Hepatocyte (in vitro differentiated cells): Measurements from ENCODE around the gene SHLD3. TPM values are rescaled to one million over a fixed set of nuclear protein-coding genes. Genes with fewer than 3 reads are reported as not detected.
"Not testable (repeated sequence)": the region's sequence is repeated elsewhere in the genome, so short reads cannot be mapped to it uniquely, and the experiment has no call there.

Source experiments
- DNase-seq: peaks from one replicate; pipeline ENCODE4 v3.0.0-alpha.2; 2016; ENCODE audit warnings: low spot score
- H2AFZ ChIP-seq: fragments of 200-600 bp; sonication (generic); 2 replicates; pipeline ENCODE4 v1.6.0; 2016; ENCODE audit warnings: antibody characterized with exemption, mild to moderate bottlenecking
- H3K27ac ChIP-seq: fragments of 200-600 bp; sonication (generic); 2 replicates; pipeline ENCODE4 v1.5.1; 2016; ENCODE audit warnings: mild to moderate bottlenecking
- H3K27me3 ChIP-seq: fragments of 200-600 bp; sonication (generic); 2 replicates; pipeline ENCODE4 v1.6.1; 2016
- H3K36me3 ChIP-seq: fragments of 200-600 bp; sonication (generic); replicated peaks from 2 replicates; pipeline ENCODE4 v1.5.1; 2016; ENCODE audit warnings: low read depth; ENCODE audit not compliant: insufficient read depth
- H3K4me1 ChIP-seq: fragments of 200-600 bp; sonication (generic); 2 replicates; pipeline ENCODE4 v1.5.1; 2016; ENCODE audit warnings: mild to moderate bottlenecking, moderate library complexity; ENCODE audit not compliant: insufficient read depth
- H3K4me2 ChIP-seq: fragments of 200-600 bp; sonication (generic); 2 replicates; pipeline ENCODE4 v1.6.0; 2016
- H3K4me3 ChIP-seq: fragments of 200-600 bp; sonication (generic); 2 replicates; pipeline ENCODE4 v1.5.1; 2016; ENCODE audit warnings: mild to moderate bottlenecking
- H3K79me2 ChIP-seq: fragments of 200-600 bp; sonication (generic); 2 replicates; pipeline ENCODE4 v1.6.0; 2017; ENCODE audit warnings: mild to moderate bottlenecking
- H3K9me2 ChIP-seq: fragments of 200-600 bp; sonication (generic); replicated peaks from 2 replicates; pipeline ENCODE4 v1.6.0; 2017; ENCODE audit warnings: mild to moderate bottlenecking; ENCODE audit not compliant: insufficient read depth
- H3K9me3 ChIP-seq: fragments of 200-600 bp; sonication (generic); 2 replicates; pipeline ENCODE4 v1.5.1; 2016; ENCODE audit warnings: low read depth, mild to moderate bottlenecking
- H4K20me1 ChIP-seq: fragments of 200-600 bp; sonication (generic); 2 replicates; pipeline ENCODE4 v1.6.0; 2016; ENCODE audit warnings: mild to moderate bottlenecking; ENCODE audit not compliant: insufficient read depth, poor library complexity, severe bottlenecking
- CTCF ChIP-seq: fragments of 200-600 bp; sonication (generic); IDR thresholded peaks from 2 replicates; pipeline ENCODE4 v1.5.1; 2016; ENCODE audit warnings: antibody characterized with exemption, mild to moderate bottlenecking; ENCODE audit not compliant: poor library complexity
- EZH2 ChIP-seq: fragments of 200-600 bp; sonication (generic); IDR thresholded peaks from 2 replicates; pipeline ENCODE4 v1.6.1; 2016; ENCODE audit warnings: antibody characterized with exemption, mild to moderate bottlenecking, borderline replicate concordance
- EZH2phosphoT487 ChIP-seq: fragments of 200-600 bp; sonication (generic); IDR thresholded peaks from one replicate; pipeline ENCODE4 v1.6.1; 2018; ENCODE audit warnings: antibody characterized with exemption, mild to moderate bottlenecking, low read depth, moderate library complexity; ENCODE audit not compliant: unreplicated experiment, severe bottlenecking
- WGBS: methylation state at CpG from one replicate; pipeline ENCODE4 v1.1.6; 2016; ENCODE audit warnings: low lambda C conversion rate; ENCODE audit errors: missing lambda C conversion rate; 5-methylcytosine and 5-hydroxymethylcytosine counted together
- polyA plus RNA-seq: library from polyadenylated mRNA; unstranded; fragments of >200 nt; fragmentation: Nextera tagmentation; extraction: Ambion mirVana; gene quantifications from 2 replicates; pipeline ENCODE4 v1.2.1, GENCODE V29; 2016
- total RNA-seq: library from RNA; depleted of rRNA; stranded (reverse); fragments of >200 nt; gene quantifications from 2 replicates; pipeline ENCODE4 v1.2.3, GENCODE V29; 2014

SHLD3 gene, protein sequence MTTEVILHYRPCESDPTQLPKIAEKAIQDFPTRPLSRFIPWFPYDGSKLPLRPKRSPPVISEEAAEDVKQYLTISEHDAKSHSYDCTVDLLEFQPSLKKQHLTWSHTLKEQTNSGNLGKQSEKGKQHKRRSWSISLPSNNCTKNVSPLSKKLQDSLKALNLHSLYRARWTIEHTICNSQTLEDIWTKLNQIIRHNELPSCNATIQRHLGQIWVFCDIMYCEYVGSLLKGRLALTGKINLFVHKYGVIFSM
- total RNA-seq (7.1 and 7.3 TPM in 2 replicates), polyA plus RNA-seq (2.1 and 4.4 TPM in 2 replicates)

DNA sequence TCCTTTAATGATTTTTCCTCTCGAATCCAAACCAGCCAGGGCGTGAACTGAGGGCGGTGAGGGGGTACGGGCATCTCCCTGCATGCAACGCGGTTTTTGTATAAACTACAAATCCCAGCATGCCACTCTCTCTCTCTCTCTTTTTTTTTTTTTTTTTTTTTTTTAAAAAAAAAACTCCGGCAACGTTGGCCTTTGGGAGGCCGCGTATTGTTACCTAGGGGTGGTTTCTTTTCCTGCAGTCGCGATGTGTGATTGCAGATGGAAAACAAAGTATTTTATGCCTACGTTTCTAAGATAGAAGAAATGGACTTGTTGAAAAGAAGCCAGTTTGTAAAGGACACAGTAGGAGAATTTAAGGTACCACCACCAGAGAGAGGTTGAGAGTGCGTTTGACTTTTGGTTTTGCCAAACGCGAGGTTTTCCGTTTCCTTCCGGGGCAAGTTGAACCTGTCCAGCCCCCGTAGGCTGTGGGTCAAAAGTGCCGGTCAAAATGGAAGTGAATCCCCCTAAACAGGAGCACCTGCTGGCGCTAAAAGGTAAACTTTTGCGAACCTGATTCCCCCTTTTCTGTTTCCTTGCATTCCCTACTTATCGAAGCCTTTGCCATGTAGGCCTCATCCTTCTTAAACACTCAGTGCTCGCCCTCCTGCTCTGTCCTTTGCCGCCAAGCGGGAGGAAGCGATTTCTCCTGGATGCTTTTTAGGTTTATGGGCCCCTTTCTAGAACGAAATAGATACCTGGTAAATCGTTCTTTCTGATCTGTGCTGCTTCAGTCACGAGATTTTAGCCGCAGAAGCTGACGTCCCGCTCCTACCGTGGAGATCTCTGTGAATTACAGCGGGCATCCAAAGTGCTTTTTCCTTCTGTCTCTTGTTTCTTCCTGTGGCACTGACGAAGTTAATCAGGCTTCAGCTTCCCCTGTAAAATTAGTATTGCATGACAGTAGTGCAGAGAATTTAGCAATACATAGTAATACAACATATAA, at the start of gene SHLD3, which contains the start of gene TRAPPC13:
TSS of gene SHLD3 (plus strand) at position 457 of the 985 bp plus-strand sequence. CDS start 4,561 bp downstream, outside the sequence.
TSS of gene TRAPPC13 (plus strand) at position 457 of the 985 bp plus-strand sequence. CDS start at position 491, 34 bp downstream.
- peak within 1 kb of the TSS; percentile 69 for H2AFZ ChIP-seq
- peaks cover 90% of the 10 kb centered on the region for H3K79me2 ChIP-seq

DNA sequence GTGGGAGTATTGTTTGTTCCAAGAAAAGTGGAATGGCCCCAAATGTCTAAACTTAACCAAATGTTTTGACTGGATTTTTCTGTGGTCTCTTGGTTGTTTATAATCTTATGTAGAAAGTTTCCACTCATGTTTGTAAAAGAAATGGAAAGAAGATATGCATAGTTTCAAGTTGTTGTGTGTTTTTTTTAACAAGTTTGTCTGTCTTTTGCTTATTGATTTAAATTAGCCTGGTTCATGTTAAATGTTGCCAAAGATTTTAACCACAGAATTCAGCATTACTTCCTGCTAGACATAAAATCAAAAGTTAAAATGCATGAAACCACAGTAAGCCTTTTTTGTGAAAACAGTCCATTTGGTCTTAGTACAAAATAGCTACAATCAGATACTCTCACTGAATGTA, 47.7 kb upstream of the SHLD3 start:
- Histone ChIP-seq H3K27ac (no peak overlapping the region), H3K4me1 (no peaks in the 10 kb centered on the region), H2AFZ (no peak overlapping the region), H4K20me1 (no peaks in the 10 kb centered on the region), H3K4me2 (no peak overlapping the region), H3K9me2 (no peaks in the 10 kb centered on the region), H3K4me3 (no peak overlapping the region), H3K9me3 (no peaks in the 10 kb centered on the region), H3K36me3 (peaks cover 6% of the 10 kb centered on the region), H3K27me3 (no peaks in the 10 kb centered on the region), H3K79me2 (peaks cover 4% of the 10 kb centered on the region)
- TF ChIP-seq EZH2, result no peak
- no peak for TF ChIP-seq CTCF
- TF ChIP-seq EZH2phosphoT487, result no peak
- DNase-seq, result no peak

More for the DNA sequence above, at the start of gene SHLD3, which contains the start of gene TRAPPC13:
- peak; percentile 89 for DNase-seq
- H3K9me2 ChIP-seq, result no peaks in the 10 kb centered on the region
- peaks cover 11% of the 10 kb centered on the region for H4K20me1 ChIP-seq
- H3K27ac ChIP-seq, result peak within 1 kb of the TSS; percentile 94
- peak within 1 kb of the TSS; percentile 76 for H3K4me2 ChIP-seq
- TF ChIP-seq EZH2 (no peak), EZH2phosphoT487 (no peak), CTCF (no peak)
- peak within 1 kb of the TSS; percentile 89 for H3K4me3 ChIP-seq
- H3K36me3 ChIP-seq, result no peaks in the 10 kb centered on the region
- no peaks in the 10 kb centered on the region for H3K27me3 ChIP-seq
- peaks cover 14% of the 10 kb centered on the region for H3K4me1 ChIP-seq
- under 1% methylated on average over 36 of the region's 36 CpGs for WGBS
- no peaks in the 10 kb centered on the region for H3K9me3 ChIP-seq

GRCh38 chr5:65588694-65589093, 36.1 kb upstream of the SHLD3 start:
- DNase-seq, result no peak
- Histone ChIP-seq H2AFZ (no peak overlapping the region), H3K36me3 (no peaks in the 10 kb centered on the region), H3K4me2 (no peak overlapping the region), H4K20me1 (no peaks in the 10 kb centered on the region), H3K9me2 (no peaks in the 10 kb centered on the region), H3K79me2 (no peaks in the 10 kb centered on the region), H3K27me3 (no peaks in the 10 kb centered on the region), H3K4me3 (no peak overlapping the region), H3K9me3 (no peaks in the 10 kb centered on the region), H3K27ac (no peak overlapping the region), H3K4me1 (no peaks in the 10 kb centered on the region)
- no peak for TF ChIP-seq EZH2
- TF ChIP-seq EZH2phosphoT487, result no peak
- peak; percentile 23 for TF ChIP-seq CTCF
- 94% methylated on average over 2 of the region's 2 CpGs for WGBS

DNA sequence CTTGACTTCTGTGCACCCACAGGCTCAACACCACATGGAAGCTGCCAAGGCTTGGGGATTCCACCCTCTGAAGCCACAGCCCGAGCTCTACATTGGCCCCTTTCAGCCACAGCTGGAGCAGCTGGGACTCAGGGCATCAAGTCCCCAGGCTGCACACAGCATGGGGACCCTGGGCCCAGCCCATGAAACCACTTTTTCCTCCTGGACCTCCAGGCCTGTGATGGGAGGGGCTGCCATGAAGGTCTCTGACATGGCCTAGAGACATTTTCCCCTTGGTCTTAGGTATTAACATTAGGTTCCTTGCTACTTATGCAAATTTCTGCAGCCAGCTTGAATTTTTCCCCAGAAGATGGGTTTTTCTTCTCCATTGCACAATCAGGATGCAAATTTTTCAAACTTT, 23.1 kb upstream of the SHLD3 start:
- H3K79me2 ChIP-seq, H3K27me3 ChIP-seq, H3K4me3 ChIP-seq, H2AFZ ChIP-seq, DNase-seq, H3K4me2 ChIP-seq, H3K9me2 ChIP-seq, H3K27ac ChIP-seq, H3K4me1 ChIP-seq, H4K20me1 ChIP-seq, H3K36me3 ChIP-seq, H3K9me3 ChIP-seq: not testable (repeated sequence)
- WGBS, result 88% methylated on average over 1 of the region's 1 CpG
